GM12878 (cell line): Measurements from ENCODE around the gene SH3BP1. TPM values are rescaled to one million over a fixed set of nuclear protein-coding genes. Genes with fewer than 3 reads are reported as not detected.

Experiments
- ATAC-seq: fragments of 200-7000 bp; cut with Tn5 transposase; 3 replicates; pipeline ENCODE4 v1.9.1; 2020; ENCODE audit warnings: mild to moderate bottlenecking, moderate library complexity
- BruUV-seq: library from RNA; stranded (reverse); fragments of 400-500 nt; replicated peaks from 2 replicates; lab custom pipeline; 2021; lab: Mats Ljungman, UMichigan
- CTCF ChIA-PET: fragments of 300-600 bp; sonication (Branson Sonifier 250); formaldehyde crosslinking; extraction: SDS; loops from one replicate; lab custom pipeline; 2021; ENCODE audit warnings: inconsistent platforms; lab: Yijun Ruan, JAX
- POLR2A ChIA-PET: fragments of 350-600 bp; formaldehyde crosslinking; extraction: SDS; loops from one replicate; lab custom pipeline; 2021; ENCODE audit warnings: inconsistent platforms; lab: Charles Lee
- RAD21 ChIA-PET: fragments of 300-600 bp; sonication (Branson Sonifier 250); formaldehyde crosslinking; loops from one replicate; lab custom pipeline; 2023; ENCODE audit warnings: antibody characterized with exemption; ENCODE audit not compliant: unreplicated experiment; lab: Charles Lee
- SMC1A ChIA-PET: fragments of 300-600 bp; sonication (Branson Sonifier 250); formaldehyde crosslinking; loops from one replicate; lab custom pipeline; 2023; ENCODE audit not compliant: unreplicated experiment, uncharacterized antibody; lab: Charles Lee
- DNase-seq: peaks from one replicate; pipeline ENCODE4 v3.0.0-alpha.2; 2011; ENCODE audit warnings: low read depth, low spot score
- FAIRE-seq: peaks from 3 replicates; lab custom pipeline; 2011; peaks lifted over from hg19 to GRCh38; lab: Jason Lieb, UNC
- H2AFZ ChIP-seq: 2 replicates; pipeline ENCODE4 v1.6.0; 2011; ENCODE audit warnings: low read depth, low read length, control low read depth; ENCODE audit not compliant: control insufficient read depth
- H3K27ac ChIP-seq: 2 replicates; pipeline ENCODE4 v1.5.1; 2011; ENCODE audit warnings: control low read depth; ENCODE audit not compliant: control insufficient read depth, insufficient read depth
- H3K27me3 ChIP-seq, 2 experiments: replicated peaks in 1 of 2; 2 replicates each; pipeline versions ENCODE4 v1.6.0 to v1.6.1; 2011; ENCODE audit warnings: low read length in 1 of 2; ENCODE audit not compliant: control insufficient read depth in 2 of 2, insufficient read depth in 2 of 2
- H3K36me3 ChIP-seq, 2 experiments: 2 replicates each; pipeline ENCODE4 v1.5.1; 2011; ENCODE audit warnings: low read length in 1 of 2; ENCODE audit not compliant: control insufficient read depth in 2 of 2, insufficient read depth in 2 of 2
- H3K4me1 ChIP-seq: 2 replicates; pipeline ENCODE4 v1.6.1; 2011; ENCODE audit warnings: mild to moderate bottlenecking, low read length, moderate library complexity, mixed read lengths; ENCODE audit not compliant: control insufficient read depth, insufficient read depth
- H3K4me2 ChIP-seq: 2 replicates; pipeline ENCODE4 v1.6.0; 2011; ENCODE audit warnings: control low read depth; ENCODE audit not compliant: control insufficient read depth, insufficient read depth
- H3K4me3 ChIP-seq: fragments of 200-600 bp; sonication (generic); 2 replicates; pipeline ENCODE4 v1.5.1; 2016
- H3K79me2 ChIP-seq: 2 replicates; pipeline ENCODE4 v1.6.0; 2011; ENCODE audit warnings: low read length; ENCODE audit not compliant: control insufficient read depth, insufficient read depth
- H3K9ac ChIP-seq: 2 replicates; pipeline ENCODE4 v1.8.0; 2011; ENCODE audit warnings: low read length, control low read depth, mixed read lengths; ENCODE audit not compliant: control insufficient read depth, insufficient read depth
- H3K9me3 ChIP-seq: replicated peaks from 3 replicates; pipeline ENCODE4 v1.5.1; 2011; ENCODE audit warnings: mild to moderate bottlenecking, low read length; ENCODE audit not compliant: control insufficient read depth, insufficient read depth
- H4K20me1 ChIP-seq: 2 replicates; pipeline ENCODE4 v1.6.0; 2011; ENCODE audit not compliant: control insufficient read depth, insufficient read depth
- ASH2L ChIP-seq: fragments of 300-600, 200-600 bp; sonication (generic); IDR thresholded peaks from 2 replicates; pipeline ENCODE4 v1.6.1; 2017; ENCODE audit warnings: low read depth, mild to moderate bottlenecking, borderline replicate concordance
- ATF2 ChIP-seq: IDR thresholded peaks from 2 replicates; pipeline ENCODE4 v1.6.1; 2012; ENCODE audit warnings: low read length, inconsistent platforms
- EP300 ChIP-seq, 2 experiments: fragments of 150-350 bp in 1 of 2; IDR thresholded peaks; 2 replicates each; pipeline ENCODE4 v1.6.1; 2011 to 2012; ENCODE audit warnings: low read depth in 2 of 2, low read length in 2 of 2, borderline replicate concordance in 1 of 2, improper control_type of control experiment in 1 of 2, inconsistent platforms in 1 of 2; ENCODE audit not compliant: control insufficient read depth in 1 of 2
- HDAC6 ChIP-seq: fragments of 200-600 bp; sonication (generic); IDR thresholded peaks from one replicate; pipeline ENCODE4 v1.8.0; 2017; ENCODE audit warnings: antibody characterized with exemption; ENCODE audit not compliant: unreplicated experiment
- NBN ChIP-seq: fragments of 450-650 bp; IDR thresholded peaks from 2 replicates; pipeline ENCODE4 v1.6.1; 2016
- NR2C2 ChIP-seq: IDR thresholded peaks from 2 replicates; pipeline ENCODE4 v1.6.1; 2011; ENCODE audit warnings: borderline replicate concordance, low read depth; ENCODE audit not compliant: control insufficient read depth, insufficient read length
- REST ChIP-seq: IDR thresholded peaks from 2 replicates; pipeline ENCODE4 v1.6.1; 2012; ENCODE audit warnings: mild to moderate bottlenecking, low read depth, low read length
- SP1 ChIP-seq: IDR thresholded peaks from one replicate; pipeline ENCODE4 v1.6.1; 2011; ENCODE audit warnings: low read depth, low read length
- TARDBP ChIP-seq: IDR thresholded peaks from 2 replicates; pipeline ENCODE4 v1.6.1; 2016; ENCODE audit warnings: borderline replicate concordance
- WRNIP1 ChIP-seq: IDR thresholded peaks from 2 replicates; pipeline ENCODE4 v1.6.1; 2011; ENCODE audit warnings: low read depth, low read length, improper control_type of control experiment, borderline replicate concordance
- WGBS: methylation state at CpG from one replicate; pipeline ENCODE4 v1.1.6; 2016; ENCODE audit warnings: low lambda C conversion rate; ENCODE audit not compliant: insufficient replicate concordance, insufficient coverage; ENCODE audit errors: missing lambda C conversion rate; 5-methylcytosine and 5-hydroxymethylcytosine counted together
- in situ Hi-C: fragments of 300-500 bp; cut with MboI; formaldehyde crosslinking; loops from 9 replicates; pipeline ENCODE4 v1.14.3; 2018; ENCODE audit warnings: mixed read lengths
- intact Hi-C: fragments of 100-400 bp; cut with micrococcal nuclease; formaldehyde crosslinking; loops from one replicate; pipeline ENCODE4 v1.14.2; 2022; ENCODE audit not compliant: unreplicated experiment
- polyA plus RNA-seq, 11 experiments: library from polyadenylated mRNA; depleted of rRNA in 4 of 11; unstranded in 6 of 11; stranded (reverse) in 5 of 11; fragments of >200 nt; fragmentation: Nextera tagmentation in 4 of 11; fragmentation: Illumina TruSeq in 1 of 11; extraction: Ambion mirVana in 4 of 11; extraction: Trizol in 1 of 11; gene quantifications; 1 replicate in 1 of 11; 2 replicates in 10 of 11; pipeline versions ENCODE4 v1.2.1 to v1.2.3, GENCODE V29; 2011 to 2016; ENCODE audit warnings: inconsistent platforms in 2 of 11, missing spikeins in 2 of 11, low read depth in 1 of 11
- total RNA-seq, 4 experiments: library from RNA; depleted of rRNA in 3 of 4; stranded (reverse); fragments of >200 nt in 3 of 4; fragmentation: Illumina TruSeq in 1 of 4; extraction: Trizol in 1 of 4; gene quantifications; 2 replicates each; pipeline versions ENCODE4 v1.2.1 to v1.2.3, GENCODE V29; 2013 to 2021

SH3BP1 gene
- total and polyA plus RNA-seq, 10 of the 15 experiments (the other 5 are each of a cell fraction or from before 2014, with no cell fraction given), result 0.29 to 70.5 (median 22.5) TPM

GRCh38 chr22:37608477-37609239 lies 30.8 kb upstream of the SH3BP1 start, which contains the start of gene GGA1 (continued):
- TF ChIP-seq REST, result no peak
- TF ChIP-seq ASH2L, result peak; percentile 52; the same call in 1 of the 2 replicates

- peak overlapping the region; percentile 97 for H3K4me3 ChIP-seq
- ATAC-seq (peak; percentile 34), FAIRE-seq (no peak), DNase-seq (no peak)
- H3K79me2 ChIP-seq, result peaks cover 33% of the 10 kb centered on the region
- H4K20me1 ChIP-seq, result no peaks in the 10 kb centered on the region
- POLR2A ChIA-PET, result interaction anchor here (0.6 to 4.7 kb wide), 17 partner anchors 9 to 287 kb away, joined by 3 to 67 read pairs (median 7); partner anchors contain the start of genes ANKRD54, LGALS1, MFNG and NOL12
- RAD21 ChIA-PET, result interaction anchor here (0.6 to 5.4 kb wide), 12 partner anchors 8 to 345 kb away, joined by 3 to 61 read pairs (median 23); partner anchors contain the start of genes LGALS1, NOL12, PDXP and SH3BP1
- H3K27me3 ChIP-seq, result no peaks in the 10 kb centered on the region
- H3K36me3 ChIP-seq, result peaks cover 0 to 6% of the 10 kb centered on the region in 2 experiments; a peak in 2 of 4 replicates
- H3K27ac ChIP-seq, result peak overlapping the region; percentile 87
- CTCF ChIA-PET, result interaction anchor here (0.7 to 11.8 kb wide), 15 partner anchors 7 to 71 kb away, joined by 3 to 178 read pairs (median 6); partner anchors contain the start of genes LGALS1, NOL12, PDXP and SH3BP1
- peak overlapping the region; percentile 87 for H3K9ac ChIP-seq
- H3K4me1 ChIP-seq, result peaks cover 17% of the 10 kb centered on the region
- no peaks in the 10 kb centered on the region for H3K9me3 ChIP-seq
- in situ Hi-C loops, result no loop called here
- H2AFZ ChIP-seq, result 0 out of 2 replicates have a peak overlapping the region, but pooled peaks have one; percentile 37
- H3K4me2 ChIP-seq, result peak overlapping the region; percentile 67
- BruUV-seq, result TSS peak; percentile 70
- intact Hi-C loops, result no loop called here
- under 1% methylated on average over 26 of the region's 26 CpGs for WGBS
- SMC1A ChIA-PET, result interaction anchor here (0.8 to 5.5 kb wide), 13 partner anchors 9 to 76 kb away, joined by 3 to 36 read pairs (median 11); partner anchors contain the start of genes LGALS1, NOL12, PDXP and SH3BP1
- no peak for TF ChIP-seq WRNIP1
- no peak for TF ChIP-seq NBN
- no peak for TF ChIP-seq TARDBP
- no peak for TF ChIP-seq NR2C2
- TF ChIP-seq HDAC6, result no peak
- no peak for TF ChIP-seq ATF2
- TF ChIP-seq EP300 (IDR thresholded peaks at IDR 0.05; ENCODE audit: borderline replicate concordance in 1 of 2, control insufficient read depth in 1 of 2, low read depth in 2 of 2, low read length in 2 of 2), result no peak
- TF ChIP-seq SP1, result peak; percentile 21
These were observed 30.0 kb upstream of the SH3BP1 start for GRCh38 chr22:37609240-37610152.
